Gastrocnemius medialis (tissue), 4 donors: ENCODE results near the gene CARNS1.
"Not testable (repeated sequence)": the region's sequence is repeated elsewhere in the genome, so short reads cannot be mapped to it uniquely, and the experiment has no call there.

ENCODE experiments used
- POLR2A ChIP-seq, 2 donors: fragments of 450-650 bp; IDR thresholded peaks; one replicate each; pipeline ENCODE4 v1.6.1; 2017; ENCODE audit warnings: antibody characterized with exemption in 2 of 2, mild to moderate bottlenecking in 2 of 2, moderate library complexity in 2 of 2
- TF ChIP-seq, protein P1 (sequence below), 5 experiments: fragments of 450-650 bp in 3 of 5; fragments of 200-600 bp in 2 of 5; sonication (generic) in 2 of 5; IDR thresholded peaks in 4 of 5; conservative IDR thresholded peaks in 1 of 5; 1 replicate in 4 of 5; 2 replicates in 1 of 5; pipeline ENCODE4 v1.5.1; 2016 to 2019; ENCODE audit warnings: antibody characterized with exemption in 5 of 5, mild to moderate bottlenecking in 3 of 5, moderate library complexity in 3 of 5

GRCh38 chr11:67402192-67402839, 13.2 kb upstream of the CARNS1 start:
- TF ChIP-seq, protein P1, sequence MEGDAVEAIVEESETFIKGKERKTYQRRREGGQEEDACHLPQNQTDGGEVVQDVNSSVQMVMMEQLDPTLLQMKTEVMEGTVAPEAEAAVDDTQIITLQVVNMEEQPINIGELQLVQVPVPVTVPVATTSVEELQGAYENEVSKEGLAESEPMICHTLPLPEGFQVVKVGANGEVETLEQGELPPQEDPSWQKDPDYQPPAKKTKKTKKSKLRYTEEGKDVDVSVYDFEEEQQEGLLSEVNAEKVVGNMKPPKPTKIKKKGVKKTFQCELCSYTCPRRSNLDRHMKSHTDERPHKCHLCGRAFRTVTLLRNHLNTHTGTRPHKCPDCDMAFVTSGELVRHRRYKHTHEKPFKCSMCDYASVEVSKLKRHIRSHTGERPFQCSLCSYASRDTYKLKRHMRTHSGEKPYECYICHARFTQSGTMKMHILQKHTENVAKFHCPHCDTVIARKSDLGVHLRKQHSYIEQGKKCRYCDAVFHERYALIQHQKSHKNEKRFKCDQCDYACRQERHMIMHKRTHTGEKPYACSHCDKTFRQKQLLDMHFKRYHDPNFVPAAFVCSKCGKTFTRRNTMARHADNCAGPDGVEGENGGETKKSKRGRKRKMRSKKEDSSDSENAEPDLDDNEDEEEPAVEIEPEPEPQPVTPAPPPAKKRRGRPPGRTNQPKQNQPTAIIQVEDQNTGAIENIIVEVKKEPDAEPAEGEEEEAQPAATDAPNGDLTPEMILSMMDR (IDR thresholded peaks at IDR 0.05 in 4 of 5, conservative IDR thresholded peaks at IDR 0.05 in 1 of 5): not testable (repeated sequence)
- not testable (repeated sequence) for TF ChIP-seq POLR2A (IDR thresholded peaks at IDR 0.05)
